Stimulated activated naive CD8-positive, alpha-beta T cell treated with anti-CD3 and anti-CD28 coated beads, Interleukin-15, Interleukin-2, amounts not matched to agents 100 U/mL and 50 U/mL, for 24 hours (primary cell): Measurements from ENCODE around the gene AQP12A.
A peak's percentile ranks its signal among the peaks of the same experiment; 100 is the strongest.

Source experiments
- ATAC-seq: fragments of 150-1000 bp; cut with Tn5 transposase; one replicate; pipeline ENCODE4 v1.10.0; 2021
- DNase-seq: peaks from one replicate; pipeline ENCODE4 v3.0.0; 2021

AQP12A gene

GRCh38 chr2:240722376-240722775 lies 30.7 kb downstream of the AQP12A start:
- no peak for ATAC-seq

GRCh38 chr2:240722796-240723735 lies 31.4 kb downstream of the AQP12A start:
- DNase-seq (no peak), ATAC-seq (no peak)

More at GRCh38 chr2:240722376-240722775, 30.7 kb downstream of the AQP12A start:
- DNase-seq, result no peak

- ATAC-seq, result no peak
- no peak for DNase-seq
Observed at GRCh38 chr2:240723851-240724250, 32.2 kb downstream of the AQP12A start.

DNA sequence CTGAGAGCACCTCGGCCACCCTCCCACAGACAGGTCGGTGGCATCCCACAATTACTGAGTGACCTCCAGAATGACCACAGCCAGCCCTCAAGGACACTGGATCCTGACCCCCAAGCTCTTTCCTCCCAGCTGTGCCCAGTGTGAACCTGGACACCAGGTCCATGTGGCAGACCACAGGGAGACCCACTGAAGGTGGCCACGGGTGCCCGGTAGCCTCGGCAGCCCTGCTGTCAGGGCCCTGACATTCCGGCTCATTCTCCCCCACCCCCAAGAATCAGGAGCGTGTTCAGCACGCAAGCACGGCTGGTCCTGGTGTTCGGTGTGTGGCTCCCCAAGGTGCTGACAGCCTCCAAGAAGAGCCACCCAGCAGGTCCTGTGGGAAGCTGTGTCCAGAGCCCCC lies 32.8 kb downstream of the AQP12A start:
- no peak for ATAC-seq
- no peak for DNase-seq

GRCh38 chr2:240725266-240725665 lies 33.6 kb downstream of the AQP12A start:
- no peak for DNase-seq
- ATAC-seq, result no peak

GRCh38 chr2:240725671-240726070 lies 34.0 kb downstream of the AQP12A start:
- DNase-seq (no peak), ATAC-seq (no peak)

- no peak for DNase-seq
- no peak for ATAC-seq
Observed at GRCh38 chr2:240726876-240727275, 35.2 kb downstream of the AQP12A start.

DNA sequence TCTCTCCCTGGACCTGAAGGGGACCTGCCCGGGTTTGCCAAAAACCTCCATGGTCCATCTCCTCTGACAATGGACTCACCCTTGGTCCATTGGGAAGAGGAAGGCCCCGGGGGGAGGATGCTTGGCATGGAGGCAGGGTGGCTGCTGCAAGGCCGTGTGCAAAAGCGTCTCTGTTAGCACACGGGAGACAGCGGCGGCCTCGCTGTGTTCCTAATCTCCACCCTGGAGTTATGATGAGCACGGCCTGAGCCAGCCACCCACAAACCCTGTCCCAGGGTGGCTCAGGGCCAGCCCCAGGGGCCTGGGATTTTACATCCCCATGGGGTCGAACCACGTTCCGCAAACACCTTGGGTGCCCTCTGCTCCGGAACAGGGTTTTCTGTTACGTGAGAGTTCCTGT lies 35.8 kb downstream of the AQP12A start:
- no peak for ATAC-seq

DNA sequence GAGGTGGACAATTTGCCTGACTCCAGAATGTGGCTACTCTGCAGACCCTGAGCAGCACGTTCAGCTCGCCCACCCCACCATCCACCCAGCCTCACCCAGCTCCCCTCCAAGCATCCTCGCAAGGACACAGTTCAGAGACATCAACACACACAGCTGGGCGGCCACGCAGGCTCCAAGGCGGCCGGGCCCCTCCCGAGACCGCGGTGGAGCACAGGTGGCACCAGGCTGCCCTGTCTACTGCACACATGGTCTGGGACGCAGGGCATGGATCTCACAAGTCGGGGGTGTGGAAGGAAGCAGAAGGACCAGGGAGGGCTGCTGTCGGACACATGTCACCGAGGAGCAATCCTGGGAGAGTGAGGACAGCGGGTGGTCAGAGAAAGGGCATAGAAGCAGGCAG lies 36.2 kb downstream of the AQP12A start:
- ATAC-seq, result no peak
- no peak for DNase-seq

More for the DNA sequence above, 35.8 kb downstream of the AQP12A start:
- DNase-seq, result no peak

GRCh38 chr2:240728361-240728760 lies 36.7 kb downstream of the AQP12A start:
- DNase-seq, result no peak

DNA sequence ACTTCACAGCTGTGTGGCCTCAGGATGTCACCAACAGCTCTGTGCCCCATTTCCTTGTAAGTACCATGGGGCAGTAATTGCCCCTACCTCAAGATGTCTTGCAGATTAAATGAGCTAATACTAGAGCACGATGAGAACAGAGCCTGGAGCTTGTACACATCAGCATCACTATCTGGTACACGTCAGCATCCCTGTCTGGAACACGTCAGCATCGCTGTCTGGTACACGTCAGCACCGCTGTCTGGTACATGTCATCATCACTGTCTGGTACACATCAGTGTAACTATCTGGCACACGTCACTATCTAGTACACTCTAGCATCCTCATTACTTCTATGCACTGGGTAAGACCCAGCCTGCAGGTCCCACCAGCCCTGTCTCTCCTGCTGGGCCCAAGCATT lies 37.2 kb downstream of the AQP12A start:
- ATAC-seq, result no peak
- no peak for DNase-seq

More at GRCh38 chr2:240728361-240728760, 36.7 kb downstream of the AQP12A start:
- ATAC-seq, result no peak

DNA sequence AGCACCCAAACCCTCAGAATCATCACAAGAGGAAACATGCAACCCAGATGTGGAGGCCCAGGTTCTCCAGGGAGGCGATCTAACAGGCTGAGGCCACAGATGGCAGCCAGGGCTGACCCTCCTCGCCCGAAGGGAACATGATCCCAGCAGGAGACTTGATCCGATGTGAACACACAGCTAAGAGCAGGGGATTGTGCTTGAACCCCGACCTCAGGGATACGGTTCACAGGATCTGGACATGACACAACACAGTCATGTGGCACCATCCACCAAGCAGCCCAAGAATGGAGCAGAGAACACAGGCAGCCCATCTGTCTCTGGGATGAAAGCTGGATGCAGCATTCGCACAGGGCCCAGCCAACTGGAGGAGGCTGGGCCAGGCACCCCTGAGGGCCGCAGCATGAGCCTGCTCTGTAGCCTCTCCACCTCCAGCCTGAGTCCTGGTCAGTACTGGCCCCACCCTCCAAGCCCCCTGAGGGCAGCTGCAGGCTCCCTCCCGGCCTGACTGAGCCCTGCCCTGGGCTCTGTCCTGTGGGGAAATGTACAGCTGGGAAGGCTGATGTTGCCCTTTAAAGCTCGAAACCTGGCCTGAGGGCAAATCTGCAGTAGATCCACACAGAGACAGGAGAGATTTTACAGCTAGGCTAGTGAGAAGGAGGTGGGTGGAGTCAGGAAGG lies 39.0 kb downstream of the AQP12A start:
- DNase-seq (no peak), ATAC-seq (no peak)

GRCh38 chr2:240731178-240731545 lies 39.5 kb downstream of the AQP12A start:
- DNase-seq, result no peak
- no peak for ATAC-seq

DNA sequence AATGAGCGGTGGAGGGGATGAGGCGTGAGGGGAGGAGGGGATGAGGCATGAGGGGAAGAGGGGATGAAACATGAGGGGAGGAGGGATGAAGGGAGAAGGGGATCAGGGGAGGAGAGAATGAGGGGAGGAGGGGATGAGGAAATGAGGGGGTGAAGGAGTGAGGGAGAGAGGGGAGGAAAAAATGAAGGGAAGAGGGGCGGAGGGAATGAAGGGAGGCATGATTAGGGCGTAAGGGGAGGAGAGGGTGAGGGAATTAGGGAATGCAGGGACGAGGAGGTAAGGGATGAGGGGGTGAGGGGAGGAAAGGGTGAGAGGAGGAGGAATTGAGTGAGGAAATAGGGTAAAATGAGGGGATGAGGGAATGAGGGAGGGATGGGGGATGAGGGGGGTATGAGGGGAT lies 40.5 kb downstream of the AQP12A start:
- ATAC-seq (no peak), DNase-seq (no peak)

- no peak for ATAC-seq
- no peak for DNase-seq
Observed at GRCh38 chr2:240732911-240733622, 41.4 kb downstream of the AQP12A start.

DNA sequence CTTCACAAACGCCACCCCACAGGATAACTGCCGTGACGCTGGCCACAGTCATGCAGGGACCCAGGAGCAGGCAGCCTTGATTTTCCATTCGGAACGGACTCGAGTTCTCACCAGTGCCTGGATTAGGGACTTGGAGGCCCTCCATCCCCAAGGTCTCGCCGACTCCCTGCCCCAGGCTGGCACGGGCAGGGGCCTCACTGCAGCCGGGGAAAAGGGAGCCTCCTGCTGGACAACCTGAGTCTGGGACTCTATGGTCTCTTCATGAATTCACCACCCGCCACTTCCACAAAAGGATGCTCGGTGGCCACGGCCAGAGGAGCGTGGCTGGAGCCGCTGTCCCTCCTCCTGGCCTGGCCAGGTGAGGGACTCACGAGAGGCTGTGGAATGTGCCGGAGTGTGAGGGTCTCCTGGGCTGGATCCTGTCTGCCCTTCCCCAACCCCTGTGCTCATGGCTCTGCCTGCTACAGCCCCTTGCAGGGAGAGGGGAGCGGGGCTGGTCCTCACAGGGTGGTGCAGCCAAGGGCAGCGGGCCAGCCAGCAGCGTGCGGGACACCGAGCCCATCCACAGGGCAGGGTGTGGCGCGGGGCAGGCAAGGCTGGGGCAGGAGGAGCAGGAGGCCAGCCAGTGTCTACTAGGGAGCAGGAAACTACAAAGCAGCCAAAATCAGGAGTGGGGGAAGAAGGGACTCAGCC lies 42.3 kb downstream of the AQP12A start:
- no peak for ATAC-seq
- DNase-seq, result peak; percentile 19

GRCh38 chr2:240734756-240735155 lies 43.1 kb downstream of the AQP12A start:
- ATAC-seq (no peak), DNase-seq (no peak)

DNA sequence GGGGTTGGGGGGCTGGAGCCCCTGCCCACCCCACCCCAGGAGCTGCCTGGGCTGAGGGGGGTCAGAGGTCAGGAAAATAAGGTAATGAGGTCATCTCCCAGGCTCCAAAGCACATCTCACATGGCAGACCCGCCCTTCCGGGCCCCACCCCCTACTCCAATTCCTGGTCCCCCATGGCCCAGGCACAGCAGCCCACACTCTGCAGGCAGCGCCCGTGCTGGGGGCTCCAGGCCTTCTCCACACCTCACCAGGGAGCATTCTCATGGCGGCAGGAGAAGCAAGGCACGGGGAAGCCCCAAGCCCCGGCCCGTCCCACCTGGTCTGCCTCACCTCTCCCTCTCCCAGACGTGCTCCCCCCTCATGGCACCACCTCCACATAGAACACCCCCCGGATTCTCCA lies 43.8 kb downstream of the AQP12A start:
- DNase-seq (no peak), ATAC-seq (no peak)

DNA sequence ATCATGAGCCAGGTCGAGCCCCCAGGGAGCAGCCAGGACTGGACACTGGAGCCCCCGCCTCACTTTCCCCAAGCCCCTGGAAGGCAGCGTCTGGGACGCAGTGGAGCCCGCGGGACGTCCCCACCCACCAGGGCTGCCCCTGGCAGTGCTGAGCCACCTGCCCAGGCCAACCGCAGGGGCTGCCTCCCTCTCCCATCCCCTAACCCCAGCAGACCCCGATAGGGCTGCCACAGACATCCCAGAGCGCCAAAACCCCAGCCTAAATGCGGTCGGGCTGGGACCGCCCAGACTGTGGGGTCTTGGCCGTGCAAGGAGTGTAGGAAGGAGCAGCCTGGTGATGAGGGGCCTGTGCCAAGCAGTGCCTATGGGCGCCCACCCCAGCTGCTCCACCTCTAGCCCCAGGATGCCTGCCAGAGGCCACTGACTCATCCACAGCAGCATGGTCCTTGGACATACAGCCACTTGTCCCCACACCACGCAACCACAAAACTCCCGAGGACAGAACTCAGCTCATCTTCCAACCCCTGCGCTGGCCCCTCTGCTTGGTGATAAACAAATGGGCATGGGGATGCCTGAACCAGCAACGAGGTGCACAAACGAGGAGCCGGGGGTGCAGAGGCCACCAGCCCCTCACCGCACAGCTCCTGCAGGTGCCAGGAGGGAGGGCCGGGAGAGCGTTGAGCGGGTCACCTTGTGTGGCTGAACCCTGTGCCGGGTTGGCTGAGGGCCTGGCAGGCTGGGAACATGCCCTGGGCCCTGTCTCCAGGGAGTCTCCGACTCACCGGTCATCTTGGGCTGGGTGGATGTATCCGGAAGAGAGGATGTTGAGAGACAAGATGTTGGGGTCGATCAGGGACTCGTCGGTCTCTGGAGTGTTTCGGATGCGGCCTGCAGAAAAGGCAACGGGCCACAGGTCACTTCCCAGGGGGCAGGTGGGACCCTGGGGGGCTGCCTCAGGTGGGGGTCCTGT lies 44.9 kb downstream of the AQP12A start:
- DNase-seq (no peak), ATAC-seq (no peak)

GRCh38 chr2:240737512-240737911 lies 45.8 kb downstream of the AQP12A start:
- DNase-seq (no peak), ATAC-seq (no peak)

DNA sequence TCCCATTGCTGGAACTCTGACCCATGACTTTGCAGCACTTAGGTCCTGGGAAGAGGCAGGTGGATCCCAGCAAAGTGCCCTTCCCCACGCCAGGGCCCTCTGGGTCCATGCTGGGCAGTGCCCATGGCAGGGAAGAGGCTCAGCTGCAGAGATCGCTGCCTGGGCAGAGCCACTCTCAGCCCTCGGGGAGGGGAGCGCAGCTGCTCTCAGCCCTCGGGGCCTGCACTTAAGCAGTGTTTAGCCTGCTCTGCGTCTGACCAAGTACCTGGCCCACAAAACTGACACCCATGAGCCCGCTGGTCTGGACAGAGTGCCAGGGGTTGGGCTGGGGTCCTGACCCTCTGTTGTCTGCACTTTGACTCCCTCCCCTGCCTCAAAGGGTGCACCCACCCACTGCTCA lies 46.3 kb downstream of the AQP12A start:
- no peak for ATAC-seq
- DNase-seq, result no peak
